ENCODE results near the gene IFFO2. TPM values are rescaled to one million over a fixed set of nuclear protein-coding genes. Genes with fewer than 3 reads are reported as not detected.

The IFFO2 gene
- total RNA-seq, 2 donors from 2014 or later = 24.8 to 27.7 TPM

DNA sequence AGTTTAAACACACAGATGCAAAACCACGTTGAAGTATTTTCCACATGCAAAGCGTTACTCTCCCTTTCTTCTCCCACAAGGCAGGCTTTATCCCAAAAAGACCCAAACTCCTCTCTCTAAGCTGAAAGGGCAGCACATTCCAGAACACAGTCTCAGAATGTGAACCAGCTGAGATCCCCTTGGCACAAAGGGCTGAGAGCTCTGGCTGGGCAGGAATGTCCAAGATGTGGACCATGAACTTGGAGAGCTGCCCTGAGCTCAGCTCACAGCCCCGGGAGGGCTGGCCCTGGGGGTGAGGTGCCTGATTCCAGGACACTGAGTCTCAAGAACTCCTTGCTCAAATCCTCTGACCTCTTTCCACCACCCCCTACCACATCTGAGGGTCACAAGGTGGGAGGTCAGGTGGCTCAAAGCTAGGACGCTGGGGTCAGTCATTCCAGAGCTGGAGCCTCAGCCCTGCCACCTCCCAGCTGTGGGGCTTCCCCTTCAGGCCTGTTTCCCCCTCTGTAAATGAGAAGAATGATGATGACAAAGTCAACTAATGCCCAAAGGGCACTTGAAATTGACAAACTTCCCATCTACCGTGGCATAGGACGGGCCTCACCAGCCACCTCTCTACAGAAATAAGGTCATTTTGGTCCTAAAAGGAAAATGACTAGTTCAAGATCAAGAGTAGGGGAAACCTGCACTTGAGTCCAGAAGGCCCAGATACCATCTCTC is 65.6 kb downstream of the IFFO2 start:
- Histone ChIP-seq H3K9me3 (no peaks in the 10 kb centered on the region), H3K4me1 (ENCODE audit: control insufficient read depth in 1 of 2, low read depth in 2 of 2) (peaks cover 5 to 25% of the 10 kb centered on the region in 2 donors), H3K36me3 (no peaks in the 10 kb centered on the region), H3K27me3 (replicated peaks; ENCODE audit: insufficient read depth) (no peaks in the 10 kb centered on the region), H3K27ac (peak overlapping the region; percentile 66 to 67), H3K4me3 (peak overlapping the region; percentile 4)
- TF ChIP-seq, protein P1, sequence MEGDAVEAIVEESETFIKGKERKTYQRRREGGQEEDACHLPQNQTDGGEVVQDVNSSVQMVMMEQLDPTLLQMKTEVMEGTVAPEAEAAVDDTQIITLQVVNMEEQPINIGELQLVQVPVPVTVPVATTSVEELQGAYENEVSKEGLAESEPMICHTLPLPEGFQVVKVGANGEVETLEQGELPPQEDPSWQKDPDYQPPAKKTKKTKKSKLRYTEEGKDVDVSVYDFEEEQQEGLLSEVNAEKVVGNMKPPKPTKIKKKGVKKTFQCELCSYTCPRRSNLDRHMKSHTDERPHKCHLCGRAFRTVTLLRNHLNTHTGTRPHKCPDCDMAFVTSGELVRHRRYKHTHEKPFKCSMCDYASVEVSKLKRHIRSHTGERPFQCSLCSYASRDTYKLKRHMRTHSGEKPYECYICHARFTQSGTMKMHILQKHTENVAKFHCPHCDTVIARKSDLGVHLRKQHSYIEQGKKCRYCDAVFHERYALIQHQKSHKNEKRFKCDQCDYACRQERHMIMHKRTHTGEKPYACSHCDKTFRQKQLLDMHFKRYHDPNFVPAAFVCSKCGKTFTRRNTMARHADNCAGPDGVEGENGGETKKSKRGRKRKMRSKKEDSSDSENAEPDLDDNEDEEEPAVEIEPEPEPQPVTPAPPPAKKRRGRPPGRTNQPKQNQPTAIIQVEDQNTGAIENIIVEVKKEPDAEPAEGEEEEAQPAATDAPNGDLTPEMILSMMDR (IDR thresholded peaks at IDR 0.05) = no peak
- peak; percentile 46 for ATAC-seq (ENCODE audit: insufficient number of reproducible peaks, low FRiP score, low read depth)
- DNase-seq (ENCODE audit: low spot score) = no peak

- no peaks in the 10 kb centered on the region for H3K27me3 ChIP-seq (replicated peaks; ENCODE audit: insufficient read depth)
- peaks cover 2 to 14% of the 10 kb centered on the region in 2 donors for H3K4me1 ChIP-seq (ENCODE audit: control insufficient read depth in 1 of 2, low read depth in 2 of 2)
- ATAC-seq (ENCODE audit: insufficient number of reproducible peaks, low FRiP score, low read depth) (no peak), DNase-seq (ENCODE audit: low spot score) (no peak)
- no peak overlapping the region for H3K27ac ChIP-seq
- no peak overlapping the region for H3K4me3 ChIP-seq
- no peaks in the 10 kb centered on the region for H3K36me3 ChIP-seq
- TF ChIP-seq, protein P1 (IDR thresholded peaks at IDR 0.05) = no peak
- H3K9me3 ChIP-seq = no peaks in the 10 kb centered on the region
Observed at GRCh38 chr1:18886003-18886335, 70.5 kb downstream of the IFFO2 start.

GRCh38 chr1:18885311-18886002 is 71.0 kb downstream of the IFFO2 start:
- H3K27ac ChIP-seq = no peak overlapping the region
- H3K36me3 ChIP-seq = no peaks in the 10 kb centered on the region
- DNase-seq (ENCODE audit: low spot score) = no peak
- peaks cover 0 to 9% of the 10 kb centered on the region in 2 donors for H3K4me1 ChIP-seq (ENCODE audit: control insufficient read depth in 1 of 2, low read depth in 2 of 2)
- TF ChIP-seq, protein P1 (IDR thresholded peaks at IDR 0.05) = no peak
- H3K4me3 ChIP-seq = no peak overlapping the region
- ATAC-seq (ENCODE audit: insufficient number of reproducible peaks, low FRiP score, low read depth) = no peak
- no peaks in the 10 kb centered on the region for H3K27me3 ChIP-seq (replicated peaks; ENCODE audit: insufficient read depth)
- no peaks in the 10 kb centered on the region for H3K9me3 ChIP-seq

- H3K4me1 ChIP-seq (ENCODE audit: control insufficient read depth in 1 of 2, low read depth in 2 of 2) = peaks cover 0 to 1% of the 10 kb centered on the region in 2 donors
- H3K36me3 ChIP-seq = no peaks in the 10 kb centered on the region
- DNase-seq (ENCODE audit: low spot score) (no peak), ATAC-seq (ENCODE audit: insufficient number of reproducible peaks, low FRiP score, low read depth) (no peak)
- no peaks in the 10 kb centered on the region for H3K27me3 ChIP-seq (replicated peaks; ENCODE audit: insufficient read depth)
- no peak overlapping the region for H3K27ac ChIP-seq
- TF ChIP-seq, protein P1 (IDR thresholded peaks at IDR 0.05) = no peak
- no peak overlapping the region for H3K4me3 ChIP-seq
- H3K9me3 ChIP-seq = no peaks in the 10 kb centered on the region
Observed at GRCh38 chr1:18884727-18885126, 71.7 kb downstream of the IFFO2 start.

- no peaks in the 10 kb centered on the region for H3K9me3 ChIP-seq
- no peaks in the 10 kb centered on the region for H3K36me3 ChIP-seq
- DNase-seq (ENCODE audit: low spot score) = no peak
- no peaks in the 10 kb centered on the region for H3K27me3 ChIP-seq (replicated peaks; ENCODE audit: insufficient read depth)
- TF ChIP-seq, protein P1 (IDR thresholded peaks at IDR 0.05) = no peak
- no peak for ATAC-seq (ENCODE audit: insufficient number of reproducible peaks, low FRiP score, low read depth)
- no peaks in the 10 kb centered on the region for H3K4me1 ChIP-seq (ENCODE audit: control insufficient read depth in 1 of 2, low read depth in 2 of 2)
- no peak overlapping the region for H3K4me3 ChIP-seq
- H3K27ac ChIP-seq = no peak overlapping the region
Observed at GRCh38 chr1:18884419-18884717, 72.1 kb downstream of the IFFO2 start.
